ENCODE measurements around the gene DBNL.
A peak's percentile ranks its signal among the peaks of the same experiment; 100 is the strongest.
"Not testable (repeated sequence)": the region's sequence is repeated elsewhere in the genome, so short reads cannot be mapped to it uniquely, and the experiment has no call there.

The DBNL gene

GRCh38 chr7:44044315-44045225 is at the start of gene DBNL:
Gene DBNL, plus strand, starts transcription at chr7:44044702. Its CDS starts 36 bp downstream, at chr7:44044738.
- peak; percentile 88 for DNase-seq (ENCODE audit: low read depth, low spot score)

GRCh38 chr7:43997532-43997931 is 47.0 kb upstream of the DBNL start, which contains the start of gene SPDYE1:
Gene SPDYE1, plus strand, starts transcription at chr7:43997897. Its CDS starts 2,053 bp downstream, at chr7:43999950.
- not testable (repeated sequence) for DNase-seq (ENCODE audit: low read depth, low spot score)

DNA sequence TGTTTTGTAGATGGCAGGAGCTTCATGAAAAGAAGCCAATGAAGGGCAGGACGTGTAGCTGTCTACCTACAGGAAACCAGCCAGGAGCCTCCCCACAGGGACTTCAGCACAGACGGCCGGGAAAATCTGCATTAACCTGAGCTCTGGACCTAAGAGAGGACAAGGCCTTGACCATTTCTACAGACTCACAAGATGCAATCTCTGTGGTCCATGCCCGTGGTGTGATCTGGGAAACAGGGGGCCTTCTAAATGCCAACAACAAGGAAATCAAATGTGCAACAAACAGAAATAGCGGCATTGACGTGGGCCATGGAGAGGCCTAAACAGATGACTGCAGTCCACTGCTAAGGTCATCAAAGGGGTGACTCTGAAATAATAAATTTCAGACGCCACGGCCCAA is 32.4 kb upstream of the DBNL start:
- DNase-seq (ENCODE audit: low read depth, low spot score) = not testable (repeated sequence)

GRCh38 chr7:44015090-44015489 is 29.4 kb upstream of the DBNL start:
- DNase-seq (ENCODE audit: low read depth, low spot score) = not testable (repeated sequence)

DNA sequence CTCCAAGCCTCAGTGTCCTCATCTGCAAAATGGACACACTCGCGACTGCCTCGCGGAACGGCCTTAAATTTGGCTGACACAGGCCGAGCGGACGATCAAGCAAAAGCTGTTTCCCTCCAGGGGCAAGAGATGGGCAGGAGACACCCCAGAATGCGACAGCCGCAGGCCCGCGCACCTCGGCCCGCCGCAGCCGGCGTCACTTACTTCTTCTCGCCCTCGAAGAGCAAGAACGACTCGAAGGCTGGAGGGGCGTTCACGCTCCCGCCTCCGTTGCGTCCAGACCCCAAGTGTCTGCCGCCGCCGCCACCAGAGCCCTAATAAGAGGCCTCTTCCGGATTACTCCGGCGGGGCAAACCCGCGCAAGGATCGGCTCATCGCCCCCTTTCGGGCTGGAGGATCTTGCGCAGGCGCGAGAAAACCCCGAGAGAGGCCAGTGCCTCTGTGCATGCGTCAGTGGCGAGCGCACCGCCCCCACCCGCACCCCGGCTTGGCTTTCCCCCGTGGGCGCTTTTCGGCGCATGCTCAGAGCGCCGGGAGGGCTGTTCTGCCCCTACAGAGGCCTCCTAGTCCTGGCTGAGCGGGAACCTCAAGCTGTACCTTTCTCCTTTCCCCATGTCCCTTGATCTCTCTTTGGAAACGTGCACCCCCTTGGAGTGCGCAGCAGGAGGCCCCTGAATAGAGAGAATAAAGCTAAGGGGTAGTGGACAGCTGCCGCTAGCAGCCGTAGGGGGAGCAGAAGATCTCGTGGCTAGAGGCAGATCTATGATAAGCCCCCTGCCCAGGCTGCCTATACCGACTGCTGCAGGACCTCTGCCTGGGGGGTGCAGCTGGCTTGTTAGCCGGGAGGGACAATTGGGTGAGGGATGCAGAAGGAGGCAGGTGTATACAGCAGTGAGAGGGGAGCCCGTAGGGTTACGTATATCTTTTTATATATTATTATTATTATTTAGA is 25.4 kb upstream of the DBNL start:
- peak; percentile 99 for DNase-seq (ENCODE audit: low read depth, low spot score)

- not testable (repeated sequence) for DNase-seq (ENCODE audit: low read depth, low spot score)
These were observed 24.7 kb upstream of the DBNL start for GRCh38 chr7:44019825-44020224.

DNA sequence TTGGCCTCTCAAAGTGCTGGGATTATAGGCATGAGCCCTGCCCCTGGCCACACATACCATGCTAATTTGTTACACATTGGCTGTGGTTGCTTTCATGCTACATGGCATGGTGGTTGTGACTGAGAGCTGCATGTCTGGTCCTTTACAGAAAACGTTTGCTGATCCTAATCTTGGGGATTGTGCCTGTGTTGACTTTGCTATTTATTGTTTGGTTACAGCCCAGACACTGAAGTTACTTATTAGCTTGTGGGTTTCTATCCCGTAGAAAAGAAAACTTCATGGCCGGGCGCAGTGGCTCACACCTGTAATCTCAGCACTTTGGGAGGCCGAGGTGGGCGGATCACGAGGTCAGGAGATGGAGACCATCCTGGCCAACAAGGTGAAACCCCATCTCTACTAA is 22.4 kb upstream of the DBNL start:
- not testable (repeated sequence) for DNase-seq (ENCODE audit: low read depth, low spot score)

DNA sequence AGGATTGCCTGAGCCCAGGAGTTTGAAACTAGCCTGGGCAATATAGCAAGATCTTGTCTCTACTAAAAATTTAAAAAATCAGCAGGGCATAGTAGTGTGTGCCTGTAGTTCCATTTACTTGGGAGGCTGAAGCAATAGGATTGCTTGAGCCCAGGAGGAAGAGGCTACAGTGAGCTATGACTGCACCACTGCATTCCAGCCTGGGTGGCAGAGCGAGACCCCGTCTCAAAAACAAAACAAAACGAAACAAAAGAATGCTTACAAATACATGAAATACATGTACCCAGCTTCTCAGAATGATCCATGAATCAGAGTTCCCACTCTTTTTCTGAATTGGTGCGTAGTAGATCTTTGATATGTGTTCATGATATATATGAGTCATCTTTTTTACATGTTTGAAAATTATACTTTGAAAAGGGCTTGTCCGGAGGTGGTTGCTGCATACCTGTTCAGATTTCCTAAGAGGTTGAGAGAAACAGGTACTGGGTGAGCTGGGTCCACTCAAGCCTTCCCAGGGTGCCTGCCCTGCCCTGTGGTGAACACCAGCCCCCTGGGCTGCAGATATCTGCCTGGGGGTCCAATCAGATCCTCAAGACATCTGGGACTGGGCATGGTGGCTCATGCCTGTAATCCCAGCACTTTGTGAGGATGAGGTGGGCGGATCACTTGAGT is 21.6 kb upstream of the DBNL start:
- not testable (repeated sequence) for DNase-seq (ENCODE audit: low read depth, low spot score)

DNA sequence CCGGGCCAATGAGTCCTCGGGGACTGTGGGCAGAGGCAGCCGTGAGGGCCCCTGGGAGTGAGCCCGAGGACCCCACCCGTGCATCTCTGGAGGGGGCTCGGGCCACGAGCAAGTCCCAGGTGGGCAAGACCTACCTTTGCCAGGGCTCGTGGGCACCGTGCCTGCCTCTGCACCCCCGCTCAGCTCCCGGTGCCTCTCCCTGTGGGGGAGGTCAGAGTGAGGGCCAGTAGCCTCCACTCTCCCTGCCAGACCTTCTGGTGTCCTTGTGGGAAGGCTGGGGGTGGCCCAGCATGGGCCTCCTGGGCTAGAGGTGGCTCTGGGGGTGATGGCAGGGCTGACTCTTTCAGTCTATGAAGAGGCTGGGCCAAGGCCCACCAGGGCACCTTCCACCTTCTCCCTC is 15.1 kb upstream of the DBNL start:
- not testable (repeated sequence) for DNase-seq (ENCODE audit: low read depth, low spot score)

- not testable (repeated sequence) for DNase-seq (ENCODE audit: low read depth, low spot score)
These were observed 14.5 kb upstream of the DBNL start for GRCh38 chr7:44030029-44030428.

DNA sequence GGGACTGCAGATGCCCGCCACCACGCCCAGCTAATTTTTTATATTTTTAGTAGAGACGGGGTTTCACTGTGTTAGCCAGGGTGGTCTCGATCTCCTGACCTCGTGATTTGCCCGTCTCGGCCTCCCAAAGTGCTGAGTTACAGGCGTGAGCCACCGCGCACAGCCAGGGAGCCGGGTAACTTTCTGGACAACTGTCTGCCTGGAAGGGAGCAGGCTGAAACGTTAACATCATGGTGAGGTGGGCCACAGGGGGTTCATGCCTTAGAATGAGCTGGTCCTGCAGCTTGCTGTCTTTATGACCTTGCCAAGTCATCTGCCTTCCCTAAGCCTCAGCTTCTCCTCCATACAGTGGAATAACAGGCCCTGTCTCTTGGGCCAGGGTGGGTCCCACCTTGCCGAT is 13.2 kb upstream of the DBNL start:
- DNase-seq (ENCODE audit: low read depth, low spot score) = not testable (repeated sequence)

GRCh38 chr7:44032031-44032430 is 12.5 kb upstream of the DBNL start:
- DNase-seq (ENCODE audit: low read depth, low spot score) = not testable (repeated sequence)

- not testable (repeated sequence) for DNase-seq (ENCODE audit: low read depth, low spot score)
These were observed 10.3 kb upstream of the DBNL start for GRCh38 chr7:44033971-44034844.

GRCh38 chr7:44036364-44036763 is 8.1 kb upstream of the DBNL start:
- not testable (repeated sequence) for DNase-seq (ENCODE audit: low read depth, low spot score)

DNA sequence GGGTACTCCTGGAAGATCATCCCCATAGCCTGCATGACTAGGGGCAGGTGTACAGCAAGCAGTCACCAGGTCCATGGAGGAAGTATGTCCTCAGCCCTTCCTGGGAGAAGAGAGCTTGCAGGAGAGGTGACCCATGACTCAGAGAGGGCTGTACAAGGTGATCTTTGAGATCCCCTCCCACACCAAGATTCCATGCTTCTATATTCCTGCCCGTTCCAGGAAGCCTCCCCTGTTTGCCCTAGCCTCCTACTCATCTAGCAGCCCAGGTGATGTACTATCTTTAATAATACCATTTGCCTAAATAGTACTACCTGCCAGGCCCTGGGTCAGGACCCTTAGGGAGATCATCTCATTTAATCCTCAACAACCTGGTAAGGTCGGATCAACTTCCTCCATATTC is 6.6 kb upstream of the DBNL start:
- DNase-seq (ENCODE audit: low read depth, low spot score) = not testable (repeated sequence)

- DNase-seq (ENCODE audit: low read depth, low spot score) = not testable (repeated sequence)
These were observed 5.9 kb upstream of the DBNL start for GRCh38 chr7:44038553-44038952.

GRCh38 chr7:44038961-44039558 is 5.4 kb upstream of the DBNL start:
- peak; percentile 62 for DNase-seq (ENCODE audit: low read depth, low spot score)

GRCh38 chr7:44039800-44040492 is 4.6 kb upstream of the DBNL start:
- DNase-seq (ENCODE audit: low read depth, low spot score) = not testable (repeated sequence)

GRCh38 chr7:44040493-44040891 is 4.0 kb upstream of the DBNL start:
- peak; percentile 34 for DNase-seq (ENCODE audit: low read depth, low spot score)
